HG03457 (cell line): Measurements from ENCODE around the gene SLC34A3.
"Not testable (repeated sequence)": the region's sequence is repeated elsewhere in the genome, so short reads cannot be mapped to it uniquely, and the experiment has no call there.

ENCODE experiments used
- ATAC-seq: cut with Tn5 transposase; IDR thresholded peaks from one replicate; pipeline ENCODE4 v1.9.1; 2021; ENCODE audit warnings: moderate number of reproducible peaks; ENCODE audit not compliant: unreplicated experiment

SLC34A3 gene

GRCh38 chr9:137228968-137229896 lies 1.5 kb upstream of the SLC34A3 start:
- ATAC-seq, result no peak

GRCh38 chr9:137229903-137230704 lies 597 bp upstream of the SLC34A3 start:
- ATAC-seq, result no peak

- no peak for ATAC-seq
Observed at GRCh38 chr9:137231372-137232039, 805 bp downstream of the SLC34A3 start.

- ATAC-seq, result no peak
Observed at GRCh38 chr9:137232101-137232500, 1.4 kb downstream of the SLC34A3 start.

- no peak for ATAC-seq
Observed at GRCh38 chr9:137232510-137232909, 1.8 kb downstream of the SLC34A3 start.

- ATAC-seq, result no peak
Observed at GRCh38 chr9:137233143-137233980, 2.7 kb downstream of the SLC34A3 start.

- ATAC-seq, result no peak
Observed at GRCh38 chr9:137234055-137234697, 3.5 kb downstream of the SLC34A3 start.

- no peak for ATAC-seq
Observed at GRCh38 chr9:137234758-137235423, 4.2 kb downstream of the SLC34A3 start.

- ATAC-seq, result no peak
Observed at GRCh38 chr9:137235424-137236237, 4.9 kb downstream of the SLC34A3 start.

- no peak for ATAC-seq
Observed at GRCh38 chr9:137236238-137236935, 5.7 kb downstream of the SLC34A3 start.

- ATAC-seq, result no peak
Observed at GRCh38 chr9:137236936-137237421, 6.3 kb downstream of the SLC34A3 start.

GRCh38 chr9:137237759-137238726 lies 7.3 kb downstream of the SLC34A3 start:
- no peak for ATAC-seq

GRCh38 chr9:137239541-137240200 lies 9.0 kb downstream of the SLC34A3 start:
- not testable (repeated sequence) for ATAC-seq

GRCh38 chr9:137240318-137240840 lies 9.7 kb downstream of the SLC34A3 start:
- peak; percentile 14 for ATAC-seq

- peak; percentile 58 for ATAC-seq
Observed at GRCh38 chr9:137240841-137241489, 10.3 kb downstream of the SLC34A3 start, which contains the start of gene TUBB4B. TSS of gene TUBB4B (plus strand) at chr9:137241287. CDS start at chr9:137241361, 74 bp downstream.
